GM21381 (cell line): ENCODE measurements around the gene NEK4.
"Not testable (repeated sequence)": the region's sequence is repeated elsewhere in the genome, so short reads cannot be mapped to it uniquely, and the experiment has no call there.

ENCODE experiments used
- ATAC-seq: cut with Tn5 transposase; IDR thresholded peaks from one replicate; pipeline ENCODE4 v1.9.1; 2021; ENCODE audit warnings: mild to moderate bottlenecking, moderate library complexity; ENCODE audit not compliant: unreplicated experiment

Gene NEK4

DNA sequence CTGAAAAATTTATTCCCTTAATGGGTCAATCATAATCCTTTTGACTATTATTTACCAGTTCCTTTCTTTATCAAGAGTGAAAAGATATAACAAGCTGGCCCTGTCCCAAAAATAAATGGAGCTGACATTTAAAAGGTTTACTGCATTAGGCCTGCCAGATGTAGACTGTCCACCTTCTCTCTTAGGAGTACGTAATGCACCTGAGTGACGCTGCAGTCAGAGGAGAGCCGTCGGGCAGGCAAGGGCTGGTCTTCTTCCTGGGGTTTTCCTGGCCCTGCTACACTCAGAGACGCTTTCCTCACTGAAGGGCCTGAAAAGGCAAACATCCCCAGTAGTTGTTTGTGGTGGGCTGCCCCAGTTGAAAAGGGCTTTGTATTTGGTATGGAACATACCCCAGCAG, 27.6 kb downstream of the NEK4 start:
- no peak for ATAC-seq

DNA sequence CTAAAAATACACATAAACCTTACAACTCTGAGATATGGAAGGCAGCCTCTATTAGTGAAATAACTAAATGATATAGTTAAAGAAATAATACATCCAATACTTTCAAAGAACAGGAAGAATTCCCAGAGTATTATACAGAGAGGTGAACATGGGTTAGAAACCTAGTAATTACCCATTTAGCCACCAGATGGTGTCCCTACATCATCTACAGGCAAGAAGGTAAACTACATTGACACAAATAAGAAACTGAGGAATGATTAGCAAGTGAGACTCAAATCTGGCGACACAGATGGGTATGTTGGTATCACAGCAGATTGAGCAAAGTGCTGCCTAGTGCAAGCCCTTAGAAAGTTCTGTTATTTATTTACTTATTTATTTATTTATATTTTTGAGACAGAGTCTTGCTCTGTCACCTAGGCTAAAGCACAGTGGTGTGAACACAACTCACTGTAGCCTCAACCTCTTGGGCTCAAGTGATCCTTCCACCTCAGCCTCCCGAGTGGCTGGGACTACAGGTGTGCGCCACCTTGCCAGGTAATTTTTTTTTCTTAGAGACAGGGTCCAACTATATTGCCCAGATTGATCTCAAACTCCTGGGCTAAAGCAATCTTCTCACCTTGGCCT, 28.2 kb downstream of the NEK4 start:
- ATAC-seq = no peak

DNA sequence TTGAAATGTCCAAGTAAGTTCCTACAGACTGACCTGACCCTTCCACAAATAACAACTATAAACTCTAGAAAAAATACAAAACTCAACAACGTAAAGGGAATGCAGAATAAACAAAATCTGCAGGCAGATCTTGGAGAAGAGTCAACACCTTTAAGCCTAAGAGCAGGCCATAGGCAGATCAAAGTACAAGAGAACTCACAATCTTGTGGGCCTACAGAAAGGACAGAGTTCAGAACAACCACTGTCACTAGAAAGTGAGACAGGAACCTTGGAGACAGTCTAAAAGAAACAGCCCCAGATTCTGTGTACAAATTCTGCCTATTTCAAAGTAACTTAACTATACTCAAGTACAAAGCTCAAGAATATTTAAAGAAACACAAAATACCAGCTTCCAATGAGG, 31.0 kb downstream of the NEK4 start:
- no peak for ATAC-seq

DNA sequence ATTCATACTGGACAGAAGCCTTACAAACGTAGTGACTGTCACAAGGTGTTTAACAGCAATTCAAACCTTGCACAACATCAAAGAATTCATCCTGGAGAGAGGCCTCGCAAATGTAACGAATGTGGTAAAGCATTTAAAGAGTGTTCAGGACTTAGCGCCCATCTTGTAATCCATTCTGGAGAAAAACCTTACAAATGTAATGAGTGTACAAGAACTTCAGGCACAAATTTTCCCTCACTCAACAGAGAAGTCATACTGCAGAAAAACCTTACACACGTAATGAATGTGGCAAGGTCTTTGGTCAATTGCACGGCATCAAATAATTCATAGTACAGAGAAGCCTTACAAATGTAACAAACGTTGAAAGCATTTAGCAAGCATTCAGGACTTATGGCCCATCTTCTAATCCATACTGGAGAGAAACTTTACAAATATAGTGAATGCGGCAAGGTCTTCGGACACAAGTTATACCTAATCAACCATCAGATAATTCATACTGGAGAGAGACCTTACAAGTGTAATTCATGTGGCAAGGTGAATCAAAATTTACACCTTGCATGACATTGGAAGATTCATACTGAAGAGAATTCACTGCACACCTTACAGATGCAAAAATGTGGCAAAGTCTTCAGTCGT, 37.4 kb downstream of the NEK4 start:
- ATAC-seq = no peak

DNA sequence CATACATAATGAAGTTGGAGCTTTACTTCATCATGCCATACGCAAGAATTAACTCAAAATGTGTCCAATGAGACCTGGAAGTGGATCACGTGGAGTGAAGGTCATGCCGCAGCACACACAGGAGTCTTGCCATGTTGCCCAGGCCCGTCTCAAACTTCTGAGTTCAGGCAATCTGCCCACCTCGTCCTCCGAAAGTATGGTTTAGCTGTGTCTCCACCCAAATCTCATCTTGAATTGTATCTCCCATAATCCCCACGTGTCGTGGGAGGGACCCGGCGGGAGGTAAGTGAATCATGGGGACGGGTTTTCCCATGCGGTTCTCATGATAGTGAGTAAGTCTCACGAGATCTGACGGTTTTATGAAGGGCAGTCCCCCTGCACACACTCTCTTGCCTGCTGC, 39.1 kb downstream of the NEK4 start:
- no peak for ATAC-seq

DNA sequence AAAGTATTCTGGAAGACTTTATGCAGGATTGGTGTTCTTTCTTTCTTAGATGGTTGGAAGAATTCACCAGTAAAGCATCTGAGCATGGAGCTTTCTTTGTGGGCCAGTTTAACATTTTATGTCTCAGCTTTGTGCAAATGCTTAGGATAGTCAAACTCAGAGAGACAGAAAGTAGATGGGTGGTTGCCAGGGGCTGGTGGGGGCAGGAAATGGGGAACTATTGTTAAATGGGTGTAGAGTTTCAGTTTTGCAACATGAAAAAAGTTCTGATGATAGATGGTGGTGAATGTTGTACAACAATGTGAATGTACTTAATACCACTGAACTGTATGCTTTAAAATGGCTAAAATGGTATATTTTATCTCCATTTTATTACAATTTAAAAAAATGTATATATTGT, 40.1 kb downstream of the NEK4 start:
- ATAC-seq = no peak

DNA sequence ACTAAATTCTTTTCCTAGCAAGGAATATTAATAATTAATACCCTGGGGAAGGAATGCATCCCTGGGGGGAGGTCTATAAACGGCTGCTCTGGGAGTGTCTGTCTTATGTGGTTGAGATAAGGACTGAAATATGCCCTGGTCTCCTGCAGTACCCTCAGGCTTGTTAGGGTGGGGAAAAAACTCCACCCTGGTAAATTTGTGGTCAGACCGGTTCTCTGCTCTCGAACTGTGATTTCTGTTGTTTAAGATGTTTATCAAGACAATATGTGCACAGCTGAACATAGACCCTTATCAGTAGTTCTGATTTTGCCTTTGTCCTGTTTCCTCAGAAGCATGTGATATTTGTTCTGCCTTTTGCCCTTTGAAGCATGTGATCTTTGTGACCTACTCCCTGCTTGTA, 42.0 kb downstream of the NEK4 start:
- not testable (repeated sequence) for ATAC-seq

DNA sequence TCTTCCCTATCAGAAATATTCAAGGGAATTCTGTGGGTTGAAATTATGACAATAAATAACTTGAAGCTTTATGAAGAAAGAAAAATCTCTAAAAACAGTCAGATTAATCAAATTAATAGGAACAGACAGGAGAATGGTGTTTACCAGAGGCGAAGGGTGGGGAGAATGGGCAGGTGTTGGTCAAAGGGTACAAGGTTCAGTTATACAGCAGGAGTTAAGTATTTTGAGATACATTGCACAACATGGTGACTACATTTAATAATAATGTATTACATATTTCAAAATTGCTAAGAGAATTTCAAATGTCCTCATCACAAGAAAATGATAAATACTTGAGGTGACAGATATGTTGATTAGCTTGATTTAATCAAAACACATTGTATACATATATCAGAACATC, 46.2 kb downstream of the NEK4 start:
- no peak for ATAC-seq

DNA sequence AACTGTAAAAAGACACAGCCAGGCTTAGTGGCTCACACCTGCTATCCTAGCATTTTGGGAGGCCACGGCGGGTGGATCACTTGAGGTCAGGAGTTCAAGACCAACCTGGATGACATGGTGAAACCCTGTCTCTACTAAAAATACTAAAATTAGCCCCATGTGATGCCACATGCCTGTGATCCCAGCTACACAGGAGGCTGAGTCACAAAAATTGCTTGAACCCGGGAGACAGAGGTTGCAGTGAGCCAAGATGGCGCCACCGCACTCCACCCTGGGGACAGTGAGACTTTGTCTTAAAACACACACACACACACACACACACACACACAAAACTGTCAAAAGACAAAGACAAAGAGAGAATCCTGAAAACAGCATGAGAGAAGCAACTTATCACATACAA, 46.8 kb downstream of the NEK4 start:
- ATAC-seq = no peak

DNA sequence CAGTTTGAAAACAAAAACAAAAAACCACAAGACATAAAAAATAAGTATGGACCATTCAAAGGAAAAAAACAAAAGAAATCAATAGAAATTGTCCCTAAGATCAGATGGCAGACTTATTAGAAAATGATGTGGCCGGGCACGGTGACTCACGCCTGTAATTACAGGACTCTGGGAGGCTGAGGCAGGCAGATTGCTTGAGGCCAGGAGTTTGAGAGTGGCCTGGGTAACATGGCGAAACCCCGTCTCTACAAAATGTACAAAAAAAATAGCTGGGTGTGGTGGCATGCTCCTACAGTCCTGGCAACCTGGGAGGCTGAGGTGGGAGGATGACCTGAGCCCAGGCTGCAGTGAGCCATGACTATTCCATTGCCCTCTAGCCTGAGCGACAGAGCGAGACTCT, 48.2 kb downstream of the NEK4 start:
- ATAC-seq = no peak

DNA sequence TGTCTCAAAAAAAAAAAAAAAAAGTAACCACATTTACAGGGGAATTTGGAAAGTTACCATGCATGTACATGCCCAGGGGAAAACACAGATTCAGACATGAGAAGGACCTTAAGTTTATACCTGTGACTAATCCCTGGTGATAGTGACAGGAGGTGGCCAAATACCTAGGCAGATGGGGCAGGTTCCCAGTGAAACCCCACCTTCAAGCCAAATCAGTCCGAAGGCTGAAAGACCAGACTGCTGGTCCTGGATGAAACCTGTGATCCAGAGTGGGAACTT, 49.1 kb downstream of the NEK4 start:
- no peak for ATAC-seq

DNA sequence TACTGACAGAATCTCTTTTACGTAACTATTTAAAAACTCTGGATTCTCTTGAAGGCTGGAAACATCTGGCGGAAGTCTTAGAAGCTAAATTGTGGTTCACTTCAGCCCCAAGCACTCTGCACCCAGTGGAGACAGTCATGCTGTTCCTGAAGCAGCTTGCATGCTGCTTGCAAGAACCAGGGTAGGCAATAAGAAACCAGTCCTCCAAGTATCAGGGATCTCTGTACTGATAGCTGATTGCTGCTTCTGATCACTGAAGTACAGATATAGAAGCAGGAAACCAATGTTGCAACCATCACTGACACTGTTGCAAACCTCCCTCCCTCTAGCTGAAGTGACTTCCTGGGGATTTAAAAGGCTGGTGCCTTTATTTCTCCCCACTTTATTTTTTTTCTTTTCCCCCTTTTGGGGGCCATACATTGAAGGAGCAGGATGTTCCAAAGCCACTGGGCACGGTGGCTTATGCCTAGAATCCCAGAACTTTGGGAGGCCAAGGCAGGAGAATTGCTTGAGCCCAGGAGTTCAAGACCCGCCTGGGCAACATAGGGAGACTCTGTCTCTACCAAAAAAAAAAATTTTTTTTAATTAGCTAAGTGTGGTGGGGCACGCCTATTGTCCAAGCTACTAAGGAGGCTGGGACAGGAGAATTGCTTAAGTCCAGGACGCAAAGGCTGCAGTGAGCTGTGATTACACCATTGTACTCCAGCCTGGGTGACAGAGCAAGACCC, 49.6 kb downstream of the NEK4 start:
- peak; percentile 57 for ATAC-seq

DNA sequence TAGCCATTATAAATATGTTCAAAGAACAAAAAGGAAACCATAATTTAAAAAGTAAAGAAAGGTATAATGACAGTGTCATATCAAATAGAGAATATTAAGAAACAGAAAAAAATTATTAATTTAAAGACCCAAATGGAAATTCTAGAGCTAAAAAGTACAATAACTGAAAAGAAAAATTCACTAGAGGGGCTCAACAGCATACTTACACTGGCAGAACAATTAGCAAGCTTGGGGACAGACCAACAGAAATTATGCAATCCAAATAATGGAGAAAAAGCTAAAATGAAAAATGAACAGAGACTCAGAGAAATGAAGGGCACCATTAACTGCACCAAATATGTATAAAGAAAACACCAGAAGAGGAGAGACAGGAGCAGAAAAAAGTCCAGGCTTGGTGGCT, 51.1 kb downstream of the NEK4 start:
- ATAC-seq = no peak

DNA sequence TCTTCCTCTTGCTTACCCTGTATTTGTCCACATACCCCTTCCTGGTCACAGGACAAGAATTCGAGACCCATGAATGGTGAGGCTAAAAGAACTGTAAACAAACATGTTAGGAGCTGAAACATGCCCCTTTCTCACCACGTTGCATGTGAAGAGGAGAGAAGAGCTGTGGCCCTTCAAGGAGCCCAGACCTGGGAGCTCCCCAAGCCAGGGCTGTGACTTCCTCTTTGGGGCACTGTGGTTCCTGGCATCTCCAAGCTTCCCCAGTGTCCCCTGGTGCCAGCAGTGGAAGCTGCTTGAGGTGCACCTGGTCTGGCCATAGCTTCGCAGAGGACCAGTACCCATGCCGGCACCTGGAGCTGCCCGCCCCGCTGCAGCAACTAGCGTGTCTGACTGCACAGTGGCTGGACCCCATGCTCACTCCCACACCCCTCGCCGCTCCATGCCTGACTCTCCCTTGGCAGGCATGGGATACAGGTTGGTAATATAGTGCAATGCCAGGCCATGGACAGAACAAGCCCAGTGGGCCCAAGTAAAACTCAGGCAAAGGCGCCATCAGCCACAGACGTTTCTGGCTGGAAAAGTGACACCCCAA, 54.9 kb downstream of the NEK4 start:
- no peak for ATAC-seq

DNA sequence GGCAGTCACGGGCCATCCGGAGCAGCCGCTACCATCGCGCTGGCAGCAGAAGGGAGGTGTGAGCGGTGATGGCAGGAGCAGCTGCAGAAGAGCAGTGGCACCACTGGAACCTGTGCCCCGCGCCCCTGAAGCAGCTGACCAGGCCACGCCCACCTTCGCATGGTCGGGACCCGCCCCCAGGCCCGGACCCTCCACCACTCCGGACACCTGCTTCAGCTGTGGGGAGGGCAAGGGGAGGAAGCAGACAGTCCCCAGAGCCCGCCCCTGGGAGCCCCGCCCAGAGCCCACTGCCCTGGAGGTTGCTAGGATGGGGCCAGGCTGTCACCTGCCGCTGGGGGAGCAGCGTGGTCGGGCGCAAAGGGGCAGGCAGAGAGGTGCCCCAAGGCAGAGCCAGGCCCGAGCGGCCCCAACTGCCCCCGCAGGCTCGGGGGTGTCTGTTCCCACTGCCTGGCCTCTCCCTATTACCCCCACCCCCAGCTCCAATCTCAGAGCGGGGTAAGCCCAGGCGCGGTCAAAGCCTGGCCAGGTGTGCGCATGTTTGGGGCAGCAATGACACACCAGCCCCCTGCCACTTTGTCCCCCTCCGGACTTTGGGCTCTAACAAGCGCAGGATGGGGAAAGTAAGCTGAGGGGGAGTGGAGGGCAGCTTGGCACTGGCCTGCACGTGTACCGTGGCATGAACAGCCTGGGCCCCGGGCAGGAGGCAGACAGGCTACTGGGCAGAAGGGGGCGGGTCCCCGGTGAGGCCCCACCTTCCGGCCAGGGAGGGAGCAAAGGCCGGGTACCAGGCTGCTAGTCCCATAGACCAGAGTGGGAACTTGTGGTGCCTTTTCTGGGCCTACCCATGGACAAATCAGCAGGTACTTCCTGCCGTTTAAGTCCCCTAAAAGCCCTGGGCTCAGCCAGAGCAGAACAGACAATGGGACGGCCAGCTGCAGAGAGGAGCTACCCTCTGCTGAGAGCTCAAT, 56.1 kb downstream of the NEK4 start:
- ATAC-seq = no peak

DNA sequence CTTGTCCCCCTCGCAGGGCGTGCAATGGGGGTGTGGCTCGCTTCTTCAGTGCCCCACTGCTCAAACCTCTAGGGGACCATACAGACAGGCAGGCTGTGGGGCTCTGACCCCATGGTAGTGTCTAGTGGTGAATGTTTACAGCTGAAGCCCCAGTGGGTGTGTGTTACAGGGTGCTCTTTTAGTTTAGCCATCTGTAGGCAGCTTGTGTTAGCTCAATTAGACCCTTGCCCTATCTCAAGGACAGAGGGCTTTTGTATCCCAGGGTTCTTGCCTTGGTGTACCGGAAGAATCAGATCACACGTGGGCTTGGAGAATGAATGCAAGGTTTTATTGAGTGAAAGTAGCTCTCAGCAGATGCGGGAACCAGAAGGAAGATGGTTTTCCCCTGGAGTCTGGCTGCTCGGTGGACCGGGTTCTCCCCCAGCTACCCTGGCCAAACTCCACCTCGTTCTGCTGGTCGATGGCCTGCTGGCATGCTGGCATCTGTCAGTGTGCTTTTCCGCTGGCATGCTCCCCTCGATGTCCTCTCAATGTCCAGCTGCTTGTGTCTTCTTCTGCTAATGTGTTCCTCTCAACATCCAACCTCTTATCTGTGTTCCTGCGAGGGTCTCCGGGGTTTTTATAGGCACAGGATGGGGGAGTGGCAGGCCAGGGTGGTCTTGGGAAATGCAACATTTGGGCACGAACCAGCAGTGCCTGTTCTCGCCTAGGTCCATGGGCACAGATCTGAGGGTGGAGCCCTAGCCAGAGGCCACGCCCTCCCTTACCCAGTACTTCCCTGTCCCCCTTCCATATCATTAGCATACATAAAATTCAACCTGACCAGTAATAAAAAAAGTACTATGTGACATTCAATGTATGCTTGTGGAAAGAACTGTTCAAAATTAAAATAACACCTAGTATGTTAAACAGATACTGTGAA, 58.2 kb downstream of the NEK4 start:
- no peak for ATAC-seq

DNA sequence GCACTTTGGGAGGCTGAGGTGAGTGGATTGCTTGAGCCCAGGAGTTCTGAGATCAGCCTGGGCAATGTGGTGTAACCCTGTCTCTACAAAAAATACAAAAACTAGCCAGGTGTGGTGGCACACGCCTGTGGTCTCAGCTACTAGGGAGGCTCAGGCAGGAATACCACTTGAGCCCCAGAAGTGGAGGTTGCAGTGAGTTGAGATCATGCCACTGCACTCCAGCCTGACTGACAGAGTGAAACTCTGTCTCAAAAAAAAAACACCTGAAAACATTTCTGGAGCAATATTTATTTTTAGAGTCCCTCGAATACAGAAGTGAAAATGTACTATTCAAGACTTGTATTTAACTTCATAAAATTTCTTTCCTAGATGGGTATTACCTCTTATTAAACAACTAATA, 60.2 kb downstream of the NEK4 start:
- no peak for ATAC-seq

DNA sequence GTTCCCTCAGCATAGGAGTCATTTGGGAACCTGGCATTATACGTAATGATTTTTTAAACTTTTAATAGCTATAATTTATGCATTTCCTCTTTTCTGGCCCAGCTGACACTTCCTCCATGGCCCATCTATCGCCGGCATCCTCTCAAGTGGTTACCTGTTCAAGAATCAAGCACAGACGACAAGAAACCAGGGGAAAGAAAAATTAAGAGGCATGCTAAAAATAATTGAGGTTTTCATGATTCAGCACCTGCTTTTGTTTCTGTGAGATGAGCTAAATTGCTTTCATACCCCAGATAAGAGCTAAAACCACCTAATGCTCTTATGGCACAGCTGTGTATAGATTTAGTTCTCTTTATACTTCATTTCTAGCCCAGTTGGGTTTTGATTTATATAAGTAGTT, 63.2 kb downstream of the NEK4 start:
- no peak for ATAC-seq

DNA sequence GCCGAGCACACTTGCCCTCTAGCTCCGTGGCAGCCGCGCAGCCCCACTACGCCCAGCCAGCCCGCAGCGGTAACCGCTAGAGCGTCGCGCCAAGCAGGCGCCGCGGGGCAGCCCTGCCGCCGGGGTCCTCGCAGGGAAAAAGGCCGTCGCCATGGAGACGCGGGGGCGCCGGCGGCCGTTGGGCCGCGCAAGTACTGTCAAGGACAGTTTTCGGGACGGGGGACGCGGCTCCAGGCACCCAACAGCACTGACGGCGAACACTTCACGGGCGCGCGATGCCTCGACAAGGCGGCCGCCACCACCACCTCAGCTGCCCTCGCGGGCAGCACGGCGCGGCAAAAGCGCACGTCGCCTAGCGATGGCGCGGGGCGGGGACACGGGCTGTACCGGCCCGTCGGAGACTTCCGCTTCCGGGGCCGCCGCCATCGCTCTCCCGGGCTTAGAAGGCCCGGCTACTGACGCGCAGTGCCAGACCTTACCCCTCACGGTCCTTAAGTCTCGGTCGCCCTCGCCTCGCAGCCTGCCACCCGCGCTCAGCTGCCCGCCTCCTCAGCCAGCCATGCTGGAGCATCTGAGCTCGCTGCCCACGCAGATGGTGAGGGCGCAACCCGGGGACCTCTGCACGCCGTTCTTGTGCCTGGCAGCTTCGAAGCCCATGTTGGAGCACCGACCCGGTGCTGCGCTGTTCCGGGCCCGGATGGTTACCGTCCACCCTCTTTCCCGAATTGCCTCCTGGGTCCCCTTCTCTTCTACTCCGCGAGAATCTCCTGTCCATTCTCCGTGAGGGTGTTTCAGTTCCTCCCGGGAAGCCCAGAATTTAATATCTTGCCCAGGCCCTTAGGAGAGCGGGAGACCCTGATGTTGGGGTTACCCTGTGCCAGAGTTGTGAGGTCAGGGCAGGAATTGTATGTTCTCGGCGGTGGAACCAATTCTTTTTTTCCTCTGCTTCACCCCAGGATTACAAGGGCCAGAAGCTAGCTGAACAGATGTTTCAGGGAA, 64.8 kb downstream of the NEK4 start, which contains the start of the genes GLT8D1 and SPCS1:
Gene GLT8D1, minus strand, starts transcription at position 104 of the 999 bp plus-strand sequence. CDS start 5,331 bp downstream, outside the sequence.
Gene SPCS1, plus strand, starts transcription at position 419 of the 999 bp plus-strand sequence. Its CDS starts 141 bp downstream, at position 560.
- peak; percentile 77 for ATAC-seq
